ENCODE measurements around the gene RAB44.

RAB44 gene

GRCh38 chr6:36730424-36731380, 33.1 kb downstream of the RAB44 start:
- no peak for TF ChIP-seq ZFX (IDR thresholded peaks at IDR 0.05; ENCODE audit: borderline replicate concordance)
- TF ChIP-seq, protein P1, sequence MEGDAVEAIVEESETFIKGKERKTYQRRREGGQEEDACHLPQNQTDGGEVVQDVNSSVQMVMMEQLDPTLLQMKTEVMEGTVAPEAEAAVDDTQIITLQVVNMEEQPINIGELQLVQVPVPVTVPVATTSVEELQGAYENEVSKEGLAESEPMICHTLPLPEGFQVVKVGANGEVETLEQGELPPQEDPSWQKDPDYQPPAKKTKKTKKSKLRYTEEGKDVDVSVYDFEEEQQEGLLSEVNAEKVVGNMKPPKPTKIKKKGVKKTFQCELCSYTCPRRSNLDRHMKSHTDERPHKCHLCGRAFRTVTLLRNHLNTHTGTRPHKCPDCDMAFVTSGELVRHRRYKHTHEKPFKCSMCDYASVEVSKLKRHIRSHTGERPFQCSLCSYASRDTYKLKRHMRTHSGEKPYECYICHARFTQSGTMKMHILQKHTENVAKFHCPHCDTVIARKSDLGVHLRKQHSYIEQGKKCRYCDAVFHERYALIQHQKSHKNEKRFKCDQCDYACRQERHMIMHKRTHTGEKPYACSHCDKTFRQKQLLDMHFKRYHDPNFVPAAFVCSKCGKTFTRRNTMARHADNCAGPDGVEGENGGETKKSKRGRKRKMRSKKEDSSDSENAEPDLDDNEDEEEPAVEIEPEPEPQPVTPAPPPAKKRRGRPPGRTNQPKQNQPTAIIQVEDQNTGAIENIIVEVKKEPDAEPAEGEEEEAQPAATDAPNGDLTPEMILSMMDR (IDR thresholded peaks at IDR 0.05): no peak
- no peak overlapping the region for H3K27ac ChIP-seq

DNA sequence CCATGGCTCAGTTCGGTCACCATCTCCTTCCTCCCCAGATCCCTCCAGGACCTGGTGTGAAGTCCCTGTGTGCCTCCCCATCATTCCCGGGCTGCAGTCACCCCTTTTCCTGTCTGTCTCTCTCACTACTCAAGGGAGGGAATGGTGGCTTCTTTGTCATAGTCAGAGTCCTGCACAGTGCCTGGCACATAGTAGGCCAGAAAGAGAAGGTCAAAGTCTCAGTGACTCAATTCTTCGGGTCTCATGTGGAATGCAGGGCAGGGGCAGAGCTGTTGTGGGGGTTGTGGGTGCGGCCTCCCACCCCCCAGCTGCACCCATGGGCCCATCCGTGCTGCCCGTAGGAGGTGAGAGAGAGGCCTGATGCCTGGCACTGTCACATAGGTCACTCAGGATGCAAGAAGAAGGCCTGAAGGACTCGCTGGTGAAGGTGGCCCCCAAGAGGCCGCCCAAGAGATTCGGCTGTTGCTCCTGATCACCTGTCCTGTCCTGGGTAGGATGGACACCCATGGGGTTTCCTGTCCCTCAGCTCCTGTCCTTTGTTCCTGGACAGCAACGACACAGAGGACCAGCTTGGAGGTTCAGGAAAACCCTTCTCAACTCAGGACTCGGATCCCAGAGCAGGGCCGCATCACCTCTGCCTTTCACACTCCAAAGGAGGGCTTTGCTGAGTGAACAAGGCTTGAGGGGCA, 34.1 kb downstream of the RAB44 start:
- TF ChIP-seq, protein P1 (IDR thresholded peaks at IDR 0.05): no peak
- TF ChIP-seq ZFX (IDR thresholded peaks at IDR 0.05; ENCODE audit: borderline replicate concordance): no peak
- no peak overlapping the region for H3K27ac ChIP-seq

- no peak for TF ChIP-seq ZFX (IDR thresholded peaks at IDR 0.05; ENCODE audit: borderline replicate concordance)
- TF ChIP-seq, protein P1 (IDR thresholded peaks at IDR 0.05): no peak
- H3K27ac ChIP-seq: no peak overlapping the region
These were observed 35.7 kb downstream of the RAB44 start for GRCh38 chr6:36733300-36733699.

DNA sequence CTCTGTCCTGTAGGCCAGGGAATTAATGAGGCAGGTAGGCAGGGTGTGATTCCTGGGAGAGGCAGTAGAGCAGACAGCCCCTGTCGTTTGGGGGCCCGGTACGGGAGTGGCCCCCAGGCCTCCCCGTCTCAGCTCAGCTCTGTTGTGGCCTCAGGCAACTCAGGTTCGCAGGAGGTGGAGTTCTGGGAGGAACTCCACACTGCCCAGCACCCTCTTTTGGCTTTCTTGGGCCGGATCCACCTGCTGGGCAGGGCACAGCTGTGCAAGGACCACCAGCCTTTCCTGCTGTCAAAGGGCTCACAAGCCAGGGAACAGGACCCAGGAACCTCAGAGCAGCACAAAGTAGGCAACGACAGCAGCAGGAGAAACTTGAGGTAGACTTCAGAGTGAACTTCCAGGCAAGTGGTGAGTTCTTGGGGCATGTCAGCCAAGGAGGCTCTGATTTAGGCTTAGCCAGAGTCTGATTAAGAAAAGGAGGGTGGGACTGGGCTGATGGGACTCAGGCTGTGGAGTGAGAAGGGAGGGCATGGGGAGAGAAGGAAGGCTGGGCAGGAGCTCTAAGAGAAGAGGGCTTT, 36.9 kb downstream of the RAB44 start:
- H3K27ac ChIP-seq: no peak overlapping the region
- TF ChIP-seq ZFX (IDR thresholded peaks at IDR 0.05; ENCODE audit: borderline replicate concordance): no peak
- TF ChIP-seq, protein P1 (IDR thresholded peaks at IDR 0.05): no peak

- no peak overlapping the region for H3K27ac ChIP-seq
These were observed 37.8 kb downstream of the RAB44 start for GRCh38 chr6:36735110-36736071.

More at GRCh38 chr6:36735110-36736071, 37.8 kb downstream of the RAB44 start:
- no peak for TF ChIP-seq ZFX (IDR thresholded peaks at IDR 0.05; ENCODE audit: borderline replicate concordance)
- TF ChIP-seq, protein P1 (IDR thresholded peaks at IDR 0.05): no peak
